ENCODE measurements around the gene PRSS53.
"Not testable (repeated sequence)": the region's sequence is repeated elsewhere in the genome, so short reads cannot be mapped to it uniquely, and the experiment has no call there.

PRSS53 gene

GRCh38 chr16:31088459-31089183 is at the start of gene PRSS53:
Gene PRSS53 (minus strand): TSS chr16:31088943. CDS start chr16:31088809, 134 bp downstream.
- DNase-seq = no peak

GRCh38 chr16:31136822-31137499 is 48.2 kb upstream of the PRSS53 start:
- not testable (repeated sequence) for DNase-seq

GRCh38 chr16:31136287-31136662 is 47.5 kb upstream of the PRSS53 start:
- DNase-seq = no peak

- no peak for DNase-seq
Observed at GRCh38 chr16:31135535-31136286, 47.0 kb upstream of the PRSS53 start, which contains the start of gene PRSS8. Gene PRSS8 (minus strand): TSS chr16:31135727. CDS start chr16:31135498, 229 bp downstream.

- no peak for DNase-seq
Observed at GRCh38 chr16:31134625-31135534, 46.1 kb upstream of the PRSS53 start.

- no peak for DNase-seq
Observed at GRCh38 chr16:31134091-31134571, 45.4 kb upstream of the PRSS53 start.

GRCh38 chr16:31133046-31133501 is 44.3 kb upstream of the PRSS53 start:
- DNase-seq = no peak

- DNase-seq = no peak
Observed at GRCh38 chr16:31132303-31132979, 43.7 kb upstream of the PRSS53 start.

- DNase-seq = no peak
Observed at GRCh38 chr16:31131841-31132271, 43.1 kb upstream of the PRSS53 start.

GRCh38 chr16:31131416-31131815 is 42.7 kb upstream of the PRSS53 start:
- no peak for DNase-seq

GRCh38 chr16:31130899-31131298 is 42.2 kb upstream of the PRSS53 start:
- no peak for DNase-seq

GRCh38 chr16:31130336-31130891 is 41.7 kb upstream of the PRSS53 start:
- DNase-seq = no peak

- no peak for DNase-seq
Observed at GRCh38 chr16:31129568-31130335, 41.0 kb upstream of the PRSS53 start.

GRCh38 chr16:31128711-31129567 is 40.2 kb upstream of the PRSS53 start:
- no peak for DNase-seq

- no peak for DNase-seq
Observed at GRCh38 chr16:31127182-31127581, 38.4 kb upstream of the PRSS53 start.

- no peak for DNase-seq
Observed at GRCh38 chr16:31125844-31126243, 37.1 kb upstream of the PRSS53 start.

GRCh38 chr16:31120129-31120528 is 31.4 kb upstream of the PRSS53 start:
- DNase-seq = no peak

- no peak for DNase-seq
Observed at GRCh38 chr16:31118223-31119155, 29.7 kb upstream of the PRSS53 start.
